Measurements from ENCODE around the gene MCM3AP.

- TF ChIP-seq EZH2 (IDR thresholded peaks at IDR 0.05; ENCODE audit: insufficient read depth, poor library complexity, severe bottlenecking) (no peak), EZH2phosphoT487 (IDR thresholded peaks at IDR 0.05; ENCODE audit: insufficient read depth, low read depth) (no peak)
Observed at GRCh38 chr21:46191686-46192575, 93.5 kb downstream of the MCM3AP start.
